Measurements from ENCODE around the gene PLCH1.

The PLCH1 gene

DNA sequence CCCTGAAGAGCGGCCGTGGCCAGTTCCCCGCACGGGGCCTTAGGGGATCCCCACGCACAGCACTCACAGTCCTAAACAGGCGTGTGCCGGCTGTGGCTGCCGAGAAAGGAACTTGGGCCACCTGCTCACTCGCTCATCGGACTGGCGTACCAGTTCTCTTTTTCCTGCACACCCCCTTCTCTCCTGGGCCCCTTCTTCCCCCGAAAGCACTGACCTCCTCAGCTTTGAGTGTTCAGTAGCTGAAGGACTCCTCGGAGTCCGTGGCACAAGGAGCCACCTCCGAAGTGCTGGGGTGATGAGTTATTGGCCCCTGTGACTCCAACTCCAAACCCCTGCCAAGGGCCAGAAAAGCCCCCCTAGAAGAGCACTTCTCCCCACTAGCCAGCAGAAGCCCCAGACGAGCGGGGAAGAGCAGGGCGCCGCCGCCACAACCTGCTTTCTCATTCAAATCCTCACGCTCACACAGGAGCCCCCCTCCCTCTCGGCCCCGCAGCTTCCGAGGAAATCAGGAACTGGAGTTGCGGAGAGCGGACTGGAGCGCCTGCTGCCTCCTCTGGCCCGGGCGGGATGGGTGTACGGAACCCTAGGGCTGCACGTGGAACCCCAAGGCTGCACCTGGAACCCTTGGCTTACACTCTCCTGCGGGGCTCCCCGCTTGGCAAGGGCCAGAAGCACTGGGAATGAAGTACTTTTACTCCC lies at the start of gene PLCH1:
Gene PLCH1, minus strand, starts transcription at position 446 of the 699 bp plus-strand sequence. CDS start 40,847 bp downstream, outside the sequence.
- DNase-seq (ENCODE audit: low spot score): peak; percentile 59
- in situ Hi-C loops (cut with MboI; ENCODE audit: low pct_unique_long_range_greater_than_20kb, low sequenced_read_pairs, unreplicated experiment): no loop called here
- no peak for TF ChIP-seq CTCF (IDR thresholded peaks at IDR 0.05; ENCODE audit: extremely low read depth, insufficient read depth, missing control alignments)

GRCh38 chr3:155792532-155792931 lies 47.7 kb upstream of the PLCH1 start:
- no peak for TF ChIP-seq CTCF (IDR thresholded peaks at IDR 0.05; ENCODE audit: extremely low read depth, insufficient read depth, missing control alignments)
- in situ Hi-C loops (cut with MboI; ENCODE audit: low pct_unique_long_range_greater_than_20kb, low sequenced_read_pairs, unreplicated experiment): no loop called here
- DNase-seq (ENCODE audit: low spot score): no peak

- no peak for DNase-seq (ENCODE audit: low spot score)
- in situ Hi-C loops (cut with MboI; ENCODE audit: low pct_unique_long_range_greater_than_20kb, low sequenced_read_pairs, unreplicated experiment): no loop called here
- no peak for TF ChIP-seq CTCF (IDR thresholded peaks at IDR 0.05; ENCODE audit: extremely low read depth, insufficient read depth, missing control alignments)
These were observed 46.3 kb upstream of the PLCH1 start for GRCh38 chr3:155791190-155791589.

GRCh38 chr3:155790272-155790925 lies 45.5 kb upstream of the PLCH1 start:
- in situ Hi-C loops (cut with MboI; ENCODE audit: low pct_unique_long_range_greater_than_20kb, low sequenced_read_pairs, unreplicated experiment): no loop called here
- TF ChIP-seq CTCF (IDR thresholded peaks at IDR 0.05; ENCODE audit: extremely low read depth, insufficient read depth, missing control alignments): no peak
- DNase-seq (ENCODE audit: low spot score): no peak

DNA sequence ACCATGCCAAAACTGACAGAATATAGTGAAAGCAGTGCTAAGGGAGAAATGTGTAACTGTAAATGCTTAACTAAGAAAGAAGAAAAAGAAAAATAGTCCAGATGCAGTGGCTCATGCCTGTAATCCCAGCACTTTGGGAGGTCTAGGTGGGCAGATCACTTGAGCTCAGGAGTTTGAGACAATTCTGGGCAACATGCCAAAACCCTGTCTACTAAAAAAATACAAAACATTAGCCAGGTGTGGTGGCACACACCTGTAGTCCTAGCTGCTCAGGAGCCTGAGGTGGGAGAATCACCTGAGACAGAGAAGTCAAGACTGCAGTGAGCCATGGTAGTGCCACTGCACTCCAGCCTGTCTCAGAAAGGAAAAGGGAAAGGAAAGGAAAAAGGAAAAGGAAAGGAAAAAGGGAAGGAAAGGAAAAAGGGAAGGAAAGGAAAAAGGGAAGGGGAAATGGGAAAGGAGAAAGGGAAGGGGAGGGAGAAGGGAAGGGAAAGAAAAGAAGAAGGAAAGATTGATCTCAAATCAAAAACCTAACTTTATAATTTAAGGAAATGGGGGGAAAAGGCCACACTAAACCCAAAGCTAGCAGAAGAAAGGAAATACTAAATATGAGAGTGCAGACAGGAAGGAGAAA lies 40.9 kb upstream of the PLCH1 start:
- no peak for TF ChIP-seq CTCF (IDR thresholded peaks at IDR 0.05; ENCODE audit: extremely low read depth, insufficient read depth, missing control alignments)
- in situ Hi-C loops (cut with MboI; ENCODE audit: low pct_unique_long_range_greater_than_20kb, low sequenced_read_pairs, unreplicated experiment): no loop called here
- DNase-seq (ENCODE audit: low spot score): no peak

GRCh38 chr3:155782390-155782953 lies 37.6 kb upstream of the PLCH1 start:
- DNase-seq (ENCODE audit: low spot score): no peak
- in situ Hi-C loops (cut with MboI; ENCODE audit: low pct_unique_long_range_greater_than_20kb, low sequenced_read_pairs, unreplicated experiment): no loop called here
- TF ChIP-seq CTCF (IDR thresholded peaks at IDR 0.05; ENCODE audit: extremely low read depth, insufficient read depth, missing control alignments): no peak

Measured in GM13977 (cell line).